DOHH2 (cell line): Measurements from ENCODE around the gene ZBTB44.

ENCODE experiments used
- EZH2phosphoT487 ChIP-seq: fragments of 200-600 bp; sonication (generic); IDR thresholded peaks from 2 replicates; pipeline ENCODE4 v1.6.1; 2017; ENCODE audit warnings: borderline replicate concordance, mild to moderate bottlenecking, antibody characterized with exemption, low read length, moderate library complexity, mixed read lengths
- TF ChIP-seq, protein P1 (sequence below): fragments of 200-600 bp; sonication (generic); IDR thresholded peaks from one replicate; pipeline ENCODE4 v1.5.1; 2014; ENCODE audit warnings: antibody characterized with exemption, mild to moderate bottlenecking, low read depth, low read length; ENCODE audit not compliant: poor library complexity, severe bottlenecking

DNA sequence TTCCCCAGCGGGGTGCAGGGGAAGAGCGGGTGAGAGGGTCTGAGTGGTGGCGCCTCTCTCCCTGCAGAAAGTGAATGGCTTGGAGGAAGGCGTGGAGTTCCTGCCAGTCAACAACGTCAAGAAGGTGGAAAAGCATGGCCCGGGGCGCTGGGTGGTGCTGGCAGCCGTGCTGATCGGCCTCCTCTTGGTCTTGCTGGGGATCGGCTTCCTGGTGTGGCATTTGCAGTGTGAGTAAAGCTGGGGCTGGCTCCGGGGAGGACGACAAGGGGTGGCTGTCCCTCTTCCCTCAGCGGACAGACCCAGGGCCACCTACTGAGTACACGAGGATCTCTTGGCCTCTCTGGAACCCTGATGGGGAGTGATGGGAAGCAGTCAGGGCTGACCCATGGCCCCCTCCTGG is 126.7 kb downstream of the ZBTB44 start:
- TF ChIP-seq, protein P1, sequence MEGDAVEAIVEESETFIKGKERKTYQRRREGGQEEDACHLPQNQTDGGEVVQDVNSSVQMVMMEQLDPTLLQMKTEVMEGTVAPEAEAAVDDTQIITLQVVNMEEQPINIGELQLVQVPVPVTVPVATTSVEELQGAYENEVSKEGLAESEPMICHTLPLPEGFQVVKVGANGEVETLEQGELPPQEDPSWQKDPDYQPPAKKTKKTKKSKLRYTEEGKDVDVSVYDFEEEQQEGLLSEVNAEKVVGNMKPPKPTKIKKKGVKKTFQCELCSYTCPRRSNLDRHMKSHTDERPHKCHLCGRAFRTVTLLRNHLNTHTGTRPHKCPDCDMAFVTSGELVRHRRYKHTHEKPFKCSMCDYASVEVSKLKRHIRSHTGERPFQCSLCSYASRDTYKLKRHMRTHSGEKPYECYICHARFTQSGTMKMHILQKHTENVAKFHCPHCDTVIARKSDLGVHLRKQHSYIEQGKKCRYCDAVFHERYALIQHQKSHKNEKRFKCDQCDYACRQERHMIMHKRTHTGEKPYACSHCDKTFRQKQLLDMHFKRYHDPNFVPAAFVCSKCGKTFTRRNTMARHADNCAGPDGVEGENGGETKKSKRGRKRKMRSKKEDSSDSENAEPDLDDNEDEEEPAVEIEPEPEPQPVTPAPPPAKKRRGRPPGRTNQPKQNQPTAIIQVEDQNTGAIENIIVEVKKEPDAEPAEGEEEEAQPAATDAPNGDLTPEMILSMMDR, result no peak
- TF ChIP-seq EZH2phosphoT487, result no peak
